Inflammatory macrophage treated with lipopolysaccharide for 4 hours (primary cell): ENCODE measurements around the gene SMG9.

Source experiments
- DNase-seq: peaks from one replicate; pipeline ENCODE4 v3.0.0-alpha.2; 2020

SMG9 gene

DNA sequence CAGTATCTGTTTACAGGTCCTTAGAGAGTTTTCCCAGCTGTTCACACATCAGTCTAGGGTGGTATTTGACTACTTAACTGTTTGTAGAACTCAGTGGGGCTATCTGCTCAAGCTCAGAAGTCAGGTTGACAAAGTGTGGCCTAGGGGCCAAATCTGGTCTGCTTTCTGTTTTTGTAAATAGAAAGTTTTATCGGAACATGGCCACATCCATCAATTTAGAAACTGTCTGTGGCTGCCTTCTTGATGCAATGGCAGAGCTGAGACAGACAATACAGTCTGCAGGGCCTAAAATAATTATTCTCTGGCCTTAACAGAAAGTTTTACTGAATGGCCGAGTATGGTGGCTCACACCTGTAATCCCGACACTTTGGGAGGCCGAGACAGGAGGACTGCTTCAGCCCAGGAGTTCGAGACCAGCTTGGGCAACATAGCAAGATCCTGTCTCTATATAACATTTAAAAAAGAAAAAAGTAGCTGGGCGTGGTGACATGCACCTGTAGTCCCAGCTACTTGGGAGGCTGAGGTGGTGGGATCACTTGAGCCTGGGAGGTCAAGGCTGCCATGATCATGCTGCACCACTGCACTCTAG is 2.4 kb downstream of the SMG9 start:
- DNase-seq = no peak

DNA sequence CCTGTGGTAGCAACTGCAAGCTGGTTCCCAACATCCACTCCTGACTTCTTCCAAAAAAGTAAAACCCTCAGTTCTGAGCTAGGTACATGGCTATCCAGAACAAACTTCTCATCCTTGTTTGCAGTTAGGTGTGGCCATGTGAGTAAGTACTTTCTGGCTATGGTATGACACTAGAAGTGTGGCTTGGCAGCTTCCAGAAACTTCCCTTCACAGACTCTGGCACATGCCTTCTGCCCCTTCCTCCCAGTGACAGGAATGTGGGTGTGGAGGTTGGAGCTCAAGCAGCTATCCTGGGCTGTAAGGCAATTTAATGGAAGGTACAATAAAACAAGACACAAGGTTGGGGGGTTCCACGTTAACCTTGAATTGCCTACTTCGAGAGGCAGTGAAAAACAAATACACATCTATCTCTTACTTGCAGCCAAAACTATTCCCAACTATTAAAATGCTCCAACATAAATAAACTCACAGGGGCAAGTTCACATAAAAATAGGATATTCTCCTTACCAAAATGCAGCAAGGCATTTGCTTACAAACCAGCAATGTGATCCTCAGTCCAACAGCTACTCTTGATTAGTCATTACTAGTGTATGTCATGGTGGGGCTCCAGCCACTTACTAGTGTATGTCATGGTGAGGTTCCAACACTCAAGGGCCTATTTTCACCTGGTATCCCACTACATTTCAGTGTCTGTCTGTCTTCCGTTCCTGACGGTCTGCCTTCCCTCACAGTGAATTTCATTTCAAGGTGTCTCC is 3.1 kb downstream of the SMG9 start:
- DNase-seq = peak; percentile 35

DNA sequence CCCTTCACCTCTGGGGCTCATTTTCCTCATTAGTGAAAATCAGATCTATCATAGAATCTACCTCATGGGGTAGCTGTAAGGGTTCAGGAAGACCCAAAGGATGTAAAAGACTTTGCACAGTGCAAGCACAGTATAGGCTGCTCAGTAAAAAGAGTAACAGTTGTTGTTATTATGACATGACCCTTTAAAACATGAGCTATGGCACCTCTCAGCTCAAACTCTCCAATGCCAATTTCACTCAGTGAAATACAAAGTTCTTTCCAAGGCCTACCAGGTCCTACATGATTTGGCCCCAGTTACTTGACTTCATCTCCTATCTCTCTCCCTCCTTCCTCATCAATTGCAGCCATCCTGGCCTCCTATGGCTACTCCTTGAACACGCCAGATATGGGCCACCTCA is 4.9 kb downstream of the SMG9 start:
- no peak for DNase-seq

DNA sequence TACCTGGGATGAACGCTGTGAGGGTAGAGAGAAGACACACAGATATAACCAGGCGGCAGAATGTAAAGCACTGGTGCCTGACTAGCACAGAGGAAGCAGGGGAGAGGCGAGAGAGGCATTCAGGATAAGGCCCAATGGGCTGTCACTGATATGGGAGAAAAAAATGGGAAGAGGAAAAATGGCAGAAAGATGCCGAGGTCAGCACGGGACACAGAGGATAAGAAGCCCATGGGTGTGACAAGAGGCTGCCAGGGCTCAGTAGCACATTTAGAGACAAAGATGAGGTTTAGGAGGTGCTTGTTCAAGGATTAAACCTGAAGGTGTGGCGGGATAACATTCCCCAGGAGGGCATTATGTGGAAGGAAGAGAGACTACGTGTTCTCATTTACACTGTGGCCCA is 5.6 kb downstream of the SMG9 start:
- DNase-seq = no peak

DNA sequence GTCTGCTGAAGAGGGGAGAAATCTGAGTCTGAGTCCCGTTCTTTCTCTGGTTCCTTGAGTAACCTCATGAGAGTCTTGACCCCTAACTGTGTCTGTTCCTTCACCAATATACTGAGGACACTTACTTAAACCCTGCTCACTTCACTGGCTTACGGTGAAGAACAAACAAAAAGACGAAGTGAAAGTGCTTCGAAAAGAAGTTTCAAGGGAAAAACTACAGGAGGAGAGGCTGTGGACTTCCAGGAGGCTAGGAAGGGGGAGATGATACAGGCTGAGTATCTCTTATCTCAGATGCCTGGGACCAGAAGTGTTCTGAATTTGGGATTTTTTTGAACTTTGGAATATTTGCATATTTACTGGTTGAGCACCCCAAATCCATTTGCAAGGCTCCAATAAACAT is 6.1 kb downstream of the SMG9 start:
- DNase-seq = no peak

DNA sequence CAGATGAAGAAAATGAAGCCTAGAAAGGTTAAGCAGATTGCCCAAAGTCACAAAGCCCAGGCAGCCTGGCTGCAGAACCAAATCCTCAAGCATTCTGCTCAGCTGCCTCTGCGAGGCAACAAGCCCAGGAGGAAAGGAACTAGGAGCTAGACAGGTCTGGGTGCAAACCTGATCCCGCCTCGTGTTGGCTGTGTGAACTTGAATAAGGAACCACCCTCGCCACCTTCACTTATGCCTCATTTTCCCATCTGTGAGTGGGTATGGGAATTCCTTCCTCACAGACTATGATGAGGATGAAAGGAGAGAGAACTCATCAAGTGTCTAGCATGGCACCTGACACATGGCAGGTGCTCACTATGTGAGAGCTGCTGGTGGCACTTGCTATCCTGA is 6.6 kb downstream of the SMG9 start:
- no peak for DNase-seq

DNA sequence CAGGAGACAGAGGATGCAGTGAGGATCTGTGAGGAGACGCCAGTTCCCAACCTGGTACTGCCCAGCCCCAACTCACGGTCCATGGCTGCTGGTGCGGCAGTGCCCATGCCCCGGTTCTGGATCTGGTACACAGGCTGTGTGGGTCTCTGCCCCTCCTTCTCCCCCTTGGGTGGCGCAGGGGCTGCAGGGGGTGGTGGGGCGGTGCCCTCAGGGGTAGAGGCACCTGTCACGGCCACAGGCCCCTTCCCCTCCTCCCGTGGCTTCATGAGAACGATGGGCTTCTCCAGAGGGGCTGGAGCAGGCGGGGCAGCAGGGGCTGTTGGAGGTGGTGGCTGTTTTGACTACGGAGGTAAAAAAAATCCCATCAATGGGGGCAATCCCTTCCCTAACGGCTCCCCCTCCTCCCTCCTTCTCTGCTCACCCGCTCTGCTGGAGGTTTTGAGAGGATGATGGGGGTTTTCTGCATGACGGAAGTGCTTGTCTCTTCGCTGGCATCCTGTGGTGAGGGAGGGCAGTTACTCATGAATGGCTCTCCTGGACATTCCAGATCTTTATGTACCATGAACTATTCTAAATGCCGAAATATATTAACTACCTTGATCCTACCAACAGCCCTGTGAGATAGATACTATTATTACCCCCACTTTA is 7.1 kb downstream of the SMG9 start:
- no peak for DNase-seq

DNA sequence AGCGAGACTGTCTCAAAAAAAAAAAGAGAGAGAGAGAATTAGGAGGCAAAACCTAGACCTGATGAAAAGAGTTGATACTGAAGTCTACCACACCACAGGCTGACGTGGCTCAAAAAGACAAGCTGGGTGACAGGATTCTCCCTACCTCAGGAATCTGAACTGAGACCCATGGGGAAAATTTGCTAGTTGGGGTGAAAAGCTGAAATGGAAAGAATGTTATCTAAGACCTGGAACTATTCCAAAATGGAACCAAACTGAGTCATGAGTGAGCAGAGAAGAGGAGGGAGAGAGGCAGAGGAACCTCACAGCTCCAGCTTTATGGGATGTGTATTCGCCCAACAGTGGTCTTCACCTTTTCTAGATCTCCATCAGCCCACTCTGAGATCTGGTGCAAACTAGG is 11.7 kb downstream of the SMG9 start:
- no peak for DNase-seq

DNA sequence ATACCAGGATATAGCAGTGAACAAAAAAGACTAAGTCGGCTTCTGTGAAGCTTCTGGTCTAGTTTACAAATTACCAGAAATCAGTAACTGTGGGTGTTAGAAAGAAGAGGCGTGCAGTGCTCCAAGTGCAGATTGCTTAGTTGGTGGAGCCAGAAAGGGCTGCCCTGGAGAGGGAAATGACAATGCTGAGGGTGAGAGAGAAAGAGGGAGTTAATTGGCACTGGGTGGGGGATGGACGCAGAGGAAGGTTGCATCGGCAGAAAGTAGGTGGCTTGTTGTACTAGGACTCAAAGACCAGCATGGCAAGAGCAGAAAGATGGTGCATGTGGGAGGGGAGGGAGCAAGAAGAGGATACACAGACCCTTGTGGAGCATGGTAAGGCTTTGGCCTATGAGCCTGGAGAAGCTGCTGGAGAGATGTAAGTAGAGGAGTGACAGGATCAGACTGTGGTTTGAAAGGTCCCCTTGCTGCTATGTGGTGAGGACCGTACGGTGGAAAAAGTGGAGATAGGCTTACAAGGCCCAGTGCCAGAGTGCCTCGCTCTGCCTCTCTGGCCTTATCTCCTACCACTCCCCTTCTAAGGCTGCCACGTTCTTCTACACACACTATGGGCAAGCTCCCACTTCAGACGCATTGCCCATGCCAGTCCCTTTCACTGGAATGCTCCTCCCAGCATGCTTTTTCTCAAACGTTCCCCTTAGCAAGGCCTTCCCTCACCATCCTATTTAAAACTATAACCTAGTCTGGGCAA is 13.5 kb downstream of the SMG9 start:
- no peak for DNase-seq

DNA sequence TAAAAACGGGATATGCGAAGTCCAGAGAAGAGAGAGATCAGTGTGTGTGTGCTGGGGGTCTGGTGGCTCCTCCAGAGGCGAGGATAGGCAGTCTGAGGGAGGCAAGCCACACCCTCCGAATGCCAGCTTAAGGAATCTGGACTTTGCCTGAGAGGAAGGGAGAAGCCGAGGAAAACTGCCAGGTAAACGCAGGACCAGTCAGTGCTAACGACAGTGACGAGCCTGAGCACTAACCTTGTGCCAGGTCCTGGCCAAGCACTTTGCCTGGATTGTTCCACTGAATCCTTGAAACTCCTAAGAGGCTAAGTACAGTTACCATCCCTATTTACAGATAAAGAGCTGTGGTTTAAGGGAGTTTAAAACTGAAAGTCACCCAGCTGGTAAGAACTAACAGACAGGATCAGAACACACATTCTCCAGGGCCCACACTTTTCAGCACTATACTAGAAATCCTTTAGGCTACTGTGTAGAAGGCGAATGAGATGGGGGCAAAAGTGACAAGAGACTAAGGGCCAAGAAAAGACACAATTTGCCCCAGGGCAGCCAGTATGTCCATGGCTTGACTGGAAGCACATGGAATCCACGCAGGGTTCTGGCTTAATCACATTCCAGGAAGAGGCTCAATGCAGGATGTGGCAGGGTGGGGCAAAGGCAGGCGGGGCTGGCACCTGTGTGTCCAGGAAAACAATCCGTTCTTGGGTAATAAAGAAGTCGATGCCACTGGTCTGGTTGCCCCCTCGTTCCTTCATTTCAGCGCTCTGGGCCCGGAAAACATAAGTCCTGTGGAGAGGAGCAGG is 15.1 kb downstream of the SMG9 start:
- DNase-seq = no peak

DNA sequence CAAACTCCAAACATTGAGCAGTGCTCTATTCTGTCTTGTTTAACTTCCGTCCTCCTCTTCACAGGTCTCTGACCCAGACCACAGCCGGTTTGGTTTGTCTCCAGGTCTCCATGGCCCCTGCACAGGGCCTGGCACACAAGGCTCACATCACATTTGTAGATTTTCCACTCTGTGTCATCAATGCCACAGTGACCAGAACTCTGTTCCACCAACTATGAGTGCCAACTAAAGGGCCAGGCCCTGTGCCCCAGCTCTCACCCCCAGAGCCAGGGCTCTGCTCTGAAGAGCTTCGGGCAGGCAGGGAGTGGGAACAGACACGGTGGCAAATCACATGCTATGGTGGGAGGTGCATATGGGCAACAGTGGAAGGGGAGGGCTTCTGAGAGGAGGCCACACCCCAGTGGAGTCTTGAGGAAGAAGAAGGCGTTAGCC is 16.0 kb downstream of the SMG9 start:
- peak; percentile 71 for DNase-seq

DNA sequence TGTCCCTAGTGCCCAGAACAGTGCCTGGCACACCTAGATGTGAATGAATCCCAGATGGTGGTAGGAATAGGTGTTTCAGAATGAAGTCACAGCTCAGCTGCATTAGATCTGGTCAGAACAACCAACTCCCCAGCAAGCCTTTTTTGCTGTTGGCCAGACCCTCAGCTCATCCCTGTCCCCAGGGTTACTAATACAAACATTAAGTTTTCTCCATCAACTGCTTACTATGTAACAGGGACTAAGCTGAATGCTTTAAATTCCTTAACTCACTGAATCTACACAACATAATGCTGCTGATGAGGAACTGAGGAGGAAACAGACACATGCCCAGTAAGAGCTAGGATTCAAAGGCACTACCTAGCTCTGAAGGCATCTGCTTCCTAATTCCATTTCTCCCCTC is 18.8 kb downstream of the SMG9 start:
- DNase-seq = no peak

DNA sequence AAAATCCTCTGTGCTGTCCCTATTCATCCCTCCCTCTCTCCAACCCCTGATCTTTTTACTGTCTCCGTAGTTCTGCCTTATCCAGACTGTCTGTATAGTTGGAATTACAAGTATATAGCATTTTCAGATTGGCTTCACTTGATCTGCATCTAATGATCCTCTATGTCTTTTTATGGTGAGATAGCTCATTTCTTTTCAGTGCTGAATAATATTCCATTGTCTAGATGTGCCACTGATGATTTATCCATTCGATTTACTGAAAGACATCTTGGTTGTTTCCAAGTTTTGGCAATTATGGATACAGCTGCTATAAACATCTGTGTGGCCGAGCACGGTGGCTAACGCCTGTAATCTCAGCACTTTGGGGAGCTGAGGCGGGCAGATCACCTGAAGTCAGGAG is 19.7 kb downstream of the SMG9 start:
- DNase-seq = no peak

DNA sequence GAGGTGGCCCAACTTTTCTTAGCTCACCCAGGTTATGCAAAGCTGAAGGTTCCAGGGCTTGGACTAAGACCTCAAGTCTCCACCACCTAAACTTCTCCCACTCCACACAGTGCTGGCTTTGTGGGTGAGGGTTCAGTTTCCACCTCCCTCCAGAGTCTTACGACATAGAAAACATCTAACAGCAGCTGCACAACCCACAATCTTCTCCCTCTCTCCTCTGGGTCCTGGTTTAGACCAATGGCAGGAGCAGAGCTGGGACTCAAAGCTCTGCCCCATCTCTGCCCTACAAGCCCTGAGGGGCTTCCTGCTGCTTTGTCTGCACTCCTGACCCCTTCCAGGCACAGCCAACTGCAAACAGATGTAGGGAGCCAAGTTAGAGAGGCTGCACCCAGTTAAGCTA is 22.9 kb downstream of the SMG9 start:
- DNase-seq = no peak

DNA sequence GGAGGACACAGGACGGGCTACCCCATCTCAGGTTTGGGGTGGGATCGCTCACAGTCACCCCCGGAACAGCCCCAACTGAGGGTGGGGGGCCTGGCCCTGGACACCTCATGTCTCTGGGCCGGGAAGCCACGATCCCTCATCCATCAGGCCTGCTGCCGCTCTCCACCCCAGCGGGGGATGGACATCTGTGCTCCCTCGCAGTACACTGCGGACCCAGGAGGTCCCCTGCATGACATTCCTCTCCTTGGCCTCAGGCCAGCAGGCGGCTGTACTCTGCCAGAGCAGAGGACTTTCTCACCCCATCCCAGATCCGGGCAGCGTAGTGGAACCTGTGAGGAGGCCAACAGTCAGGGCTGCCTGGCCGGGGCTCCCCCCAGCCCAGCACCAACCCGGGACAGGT is 23.4 kb downstream of the SMG9 start:
- DNase-seq = no peak

DNA sequence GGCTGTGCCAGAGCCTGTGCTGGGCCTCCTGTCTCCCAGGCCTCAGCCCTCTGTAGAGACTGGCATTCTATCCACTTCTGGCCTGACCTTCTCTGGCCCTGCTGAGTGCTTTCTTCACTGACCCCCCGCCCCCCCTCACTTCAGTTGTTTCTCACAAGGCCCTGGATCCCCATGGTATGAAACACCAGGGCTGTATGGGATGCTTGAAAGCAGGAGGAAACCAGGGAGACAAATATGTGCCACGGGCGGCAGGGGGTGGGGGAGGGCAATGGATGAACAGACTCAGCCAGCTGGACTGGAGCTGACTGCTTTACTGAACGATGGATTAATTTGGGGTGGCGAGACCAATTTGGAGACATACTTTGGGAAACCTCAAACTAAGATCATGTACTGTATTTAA is 24.8 kb downstream of the SMG9 start:
- DNase-seq = no peak

DNA sequence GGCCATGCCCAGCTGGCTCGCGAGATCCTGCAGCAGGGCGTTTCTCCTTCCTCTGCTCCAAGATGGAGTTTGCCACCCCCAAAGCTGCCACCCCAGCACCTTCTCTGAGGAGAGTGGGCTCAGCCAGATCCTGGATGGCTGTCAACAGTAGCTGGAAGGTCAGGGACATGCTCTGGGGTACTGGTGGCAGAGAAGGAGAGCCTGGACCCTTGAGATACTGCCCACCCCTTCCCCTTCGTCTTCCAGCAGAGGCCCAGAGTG is 27.2 kb downstream of the SMG9 start:
- DNase-seq = no peak

DNA sequence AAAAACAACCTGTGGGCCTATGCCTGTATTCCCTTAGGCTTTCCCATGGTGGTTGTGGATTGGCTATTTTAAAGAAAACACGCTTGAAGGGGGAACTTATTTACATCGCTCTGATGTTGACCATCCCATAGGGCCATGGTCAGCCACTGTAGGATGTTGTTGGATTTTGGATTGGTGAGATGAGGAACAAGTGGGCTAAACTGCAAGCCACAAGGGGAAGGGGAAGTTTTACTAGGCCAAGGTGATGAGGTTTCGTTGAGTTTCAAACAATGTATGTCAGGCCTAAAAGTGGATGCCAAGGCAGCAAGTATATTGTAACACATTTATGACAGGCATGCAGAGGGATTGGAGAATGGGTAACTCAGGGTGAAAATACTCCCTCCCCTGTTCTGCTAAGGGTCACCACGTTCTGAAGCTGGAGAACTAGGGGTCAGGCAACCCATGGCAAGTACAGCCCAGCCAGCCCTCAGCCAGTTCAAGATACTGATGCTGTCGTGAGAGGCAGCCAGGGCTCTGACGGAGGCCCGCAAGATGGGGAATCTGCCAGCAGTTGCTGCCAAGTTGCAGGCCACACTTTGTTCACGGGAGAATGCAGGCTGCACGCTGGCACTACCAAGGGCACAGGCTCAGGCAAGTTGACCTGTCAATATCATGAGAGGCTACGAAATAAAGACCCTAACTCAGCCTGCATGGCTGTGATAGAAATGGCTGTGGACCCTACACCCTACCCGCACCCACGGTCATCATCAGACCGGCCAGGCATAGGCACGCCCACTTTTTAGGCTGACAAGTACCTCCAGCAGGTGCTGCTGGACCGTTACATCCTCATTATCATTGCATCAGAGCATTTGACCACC is 27.8 kb downstream of the SMG9 start:
- DNase-seq = peak; percentile 23

DNA sequence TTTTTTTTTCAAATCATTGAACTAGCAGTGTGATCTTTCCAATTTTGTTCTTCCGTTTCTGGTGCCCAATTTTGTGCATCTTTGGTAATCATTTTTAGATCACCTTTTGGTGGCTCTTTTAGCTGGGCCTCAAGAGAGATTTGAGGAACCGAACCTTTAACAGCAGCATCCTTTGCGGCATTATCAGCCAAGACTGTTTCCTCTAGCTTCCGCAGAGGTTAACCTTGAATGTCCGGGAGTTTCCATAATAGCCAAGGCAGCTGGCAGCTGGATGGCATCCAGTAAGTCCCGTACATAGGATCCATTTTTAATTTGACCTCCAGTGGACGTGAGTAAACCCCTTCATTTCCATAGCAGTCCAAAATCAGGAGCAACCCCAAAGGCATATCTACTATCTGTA is 29.3 kb downstream of the SMG9 start:
- DNase-seq = peak; percentile 48

DNA sequence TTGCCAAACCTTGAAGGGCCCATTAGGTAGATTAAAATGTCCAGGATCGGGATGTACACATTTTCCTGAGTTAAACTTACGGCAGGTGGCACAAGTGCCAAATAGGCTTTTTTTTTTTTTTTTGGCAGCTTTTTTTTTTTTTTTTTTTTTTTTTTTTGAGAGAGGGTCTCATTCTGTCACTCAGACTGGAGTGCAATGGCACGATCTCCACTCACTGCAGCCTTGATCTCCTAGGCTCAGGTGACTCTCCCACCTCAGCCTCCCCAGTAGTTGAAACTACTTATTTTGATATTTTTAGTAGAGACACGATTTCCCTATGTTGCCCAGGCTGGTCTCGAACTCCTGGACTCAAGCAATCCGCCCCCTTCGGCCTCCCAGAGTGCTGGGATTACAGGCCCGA is 29.9 kb downstream of the SMG9 start:
- DNase-seq = no peak

DNA sequence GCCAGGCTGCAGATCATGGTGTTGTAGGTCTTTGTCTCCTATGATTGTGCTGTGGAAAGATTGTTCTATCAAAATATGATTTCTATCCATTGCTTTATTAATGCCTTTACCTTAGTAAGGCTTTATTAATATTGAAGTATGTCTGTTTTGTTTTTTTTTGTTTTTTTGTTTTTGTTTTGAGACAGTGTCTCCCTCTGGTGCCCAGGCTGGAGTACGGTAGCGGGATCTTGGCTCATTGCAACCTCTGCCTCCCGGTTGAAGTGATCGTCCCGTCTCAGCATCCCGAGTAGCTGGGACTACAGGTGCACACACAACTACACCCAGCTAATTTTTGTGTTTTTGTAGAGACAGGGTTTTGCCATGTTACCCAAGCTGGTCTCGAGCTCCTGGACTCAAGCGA is 31.2 kb downstream of the SMG9 start:
- DNase-seq = peak; percentile 56

DNA sequence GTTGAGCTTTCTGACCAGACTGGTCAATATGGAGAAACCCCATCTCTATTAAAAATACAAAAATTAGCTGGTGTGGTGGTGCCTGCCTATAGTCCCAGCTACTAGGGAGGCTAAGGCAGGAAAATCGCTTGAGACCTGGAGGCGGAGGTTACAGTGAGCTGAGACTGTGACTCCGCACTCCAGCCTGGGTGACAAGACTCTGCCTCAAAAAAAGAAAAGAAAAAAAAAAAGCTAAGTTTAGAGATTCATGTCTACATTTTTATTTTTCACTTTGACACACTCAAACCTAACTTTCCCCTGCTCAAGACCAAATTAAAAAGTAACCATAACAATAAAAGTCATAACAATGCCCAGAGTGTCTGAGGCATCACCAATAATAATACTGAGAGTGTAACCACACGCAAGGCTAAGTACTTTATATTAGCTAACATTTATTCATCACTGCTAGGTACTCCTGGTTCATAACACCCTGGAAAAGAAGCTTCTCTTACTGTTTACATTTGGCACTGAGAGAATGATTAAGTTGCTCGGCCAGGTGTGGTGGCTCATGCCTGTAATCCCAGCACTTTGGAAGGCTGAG is 33.2 kb downstream of the SMG9 start:
- no peak for DNase-seq
